Stimulated activated CD4-positive, alpha-beta T cell treated with anti-CD3 and anti-CD28 coated beads, Interleukin-2, amount 100 ng/mL, for 4 hours (primary cell): ENCODE results near the gene GDAP1L1.
"Not testable (repeated sequence)": the region's sequence is repeated elsewhere in the genome, so short reads cannot be mapped to it uniquely, and the experiment has no call there.

Experiments
- DNase-seq: peaks from one replicate; pipeline ENCODE4 v3.0.0-alpha.2; 2020; ENCODE audit warnings: low read depth

GDAP1L1 gene

DNA sequence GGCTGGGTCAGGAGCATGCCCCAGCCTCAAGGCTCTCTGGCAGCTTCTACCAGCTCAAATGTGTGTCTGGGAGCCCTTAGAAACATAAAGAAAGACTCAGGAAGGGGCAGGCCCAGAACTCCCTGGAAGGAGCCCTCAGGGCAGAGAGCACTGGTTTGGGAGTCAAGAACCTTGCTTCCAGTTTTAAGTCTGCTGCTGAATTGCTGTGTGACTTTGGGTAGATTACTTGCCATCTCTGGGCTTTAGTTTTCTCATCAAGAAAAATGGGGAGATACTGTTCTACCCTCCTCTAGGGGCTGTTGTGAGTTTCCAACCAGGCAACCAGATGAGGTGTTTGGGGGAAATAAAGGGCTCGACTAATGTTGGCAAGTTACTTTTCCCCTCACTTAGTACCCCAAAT lies 8.8 kb downstream of the GDAP1L1 start:
- DNase-seq = no peak

DNA sequence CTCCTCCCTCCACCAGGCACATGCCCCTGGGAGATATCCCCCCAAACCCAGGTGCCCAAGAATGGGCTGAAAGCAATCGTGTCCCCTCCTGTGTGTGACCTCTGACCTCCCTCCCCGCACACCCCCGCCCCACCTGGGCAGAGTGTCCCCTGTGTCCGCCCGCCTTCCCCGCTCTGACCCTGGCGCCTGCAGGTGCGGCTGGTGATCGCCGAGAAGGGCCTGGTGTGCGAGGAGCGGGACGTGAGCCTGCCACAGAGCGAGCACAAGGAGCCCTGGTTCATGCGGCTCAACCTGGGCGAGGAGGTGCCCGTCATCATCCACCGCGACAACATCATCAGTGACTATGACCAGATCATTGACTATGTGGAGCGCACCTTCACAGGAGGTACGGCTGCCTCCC lies 9.9 kb downstream of the GDAP1L1 start:
- DNase-seq = no peak

DNA sequence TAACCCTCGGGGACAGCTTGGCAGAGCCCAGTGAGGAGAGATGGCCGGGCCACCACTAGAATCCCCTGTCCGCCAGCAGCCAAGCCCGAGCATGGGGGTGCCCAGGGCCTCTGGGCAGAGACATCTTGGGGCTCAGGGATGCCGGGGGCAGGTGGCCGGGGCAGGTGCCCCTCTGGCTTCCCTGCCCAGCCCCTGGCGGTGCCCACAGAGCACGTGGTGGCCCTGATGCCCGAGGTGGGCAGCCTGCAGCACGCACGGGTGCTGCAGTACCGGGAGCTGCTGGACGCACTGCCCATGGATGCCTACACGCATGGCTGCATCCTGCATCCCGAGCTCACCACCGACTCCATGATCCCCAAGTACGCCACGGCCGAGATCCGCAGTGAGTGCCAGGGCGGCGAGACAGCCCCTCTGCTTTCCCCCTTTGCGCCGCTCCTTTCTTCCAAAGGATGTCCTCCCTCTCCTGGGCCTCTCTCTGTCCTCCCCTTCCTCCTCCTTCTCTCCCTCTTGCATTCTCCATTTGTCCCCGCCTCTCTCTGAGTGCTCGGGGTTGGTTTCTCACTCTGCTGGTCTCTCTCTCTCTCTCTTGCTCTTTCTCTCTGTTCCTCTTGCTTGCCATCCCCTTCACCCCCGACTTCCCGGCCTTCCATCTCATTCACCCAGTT lies 11.2 kb downstream of the GDAP1L1 start:
- DNase-seq = no peak

DNA sequence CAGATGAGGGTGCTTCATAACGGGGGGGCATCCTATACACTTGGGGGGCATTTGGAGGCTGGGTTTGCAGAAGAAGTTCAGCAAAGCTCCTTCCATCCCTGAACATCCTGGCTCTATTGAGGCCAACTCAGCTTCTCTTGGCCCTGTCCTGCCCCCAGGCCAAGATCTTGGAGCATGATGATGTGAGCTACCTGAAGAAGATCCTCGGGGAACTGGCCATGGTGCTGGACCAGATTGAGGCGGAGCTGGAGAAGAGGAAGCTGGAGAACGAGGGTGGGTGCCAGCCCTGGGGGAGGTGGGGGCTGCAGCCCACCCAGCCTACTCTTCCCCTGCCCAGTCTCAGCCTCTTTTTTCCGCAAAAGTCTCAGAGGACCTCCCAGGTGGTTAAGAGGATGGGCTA lies 17.2 kb downstream of the GDAP1L1 start:
- no peak for DNase-seq

DNA sequence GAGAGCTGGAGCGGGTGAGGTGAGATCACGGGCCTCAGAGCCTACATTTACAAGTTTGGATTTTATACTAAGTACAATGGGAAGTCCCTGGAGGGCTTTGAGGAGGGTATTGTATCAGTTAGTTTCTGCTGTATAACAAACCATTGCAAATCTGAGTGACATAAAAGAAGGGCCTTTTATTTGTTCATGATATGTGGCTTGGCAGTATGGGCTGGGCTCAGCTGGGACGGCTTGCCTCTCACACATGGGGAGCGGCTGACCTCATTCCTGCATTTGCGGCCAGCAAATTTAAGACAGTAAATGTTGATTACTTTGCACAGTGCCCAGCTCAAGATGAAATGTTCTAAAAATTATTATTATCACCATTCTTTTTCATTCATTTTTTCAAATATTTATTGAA lies 21.7 kb downstream of the GDAP1L1 start:
- DNase-seq = no peak

DNA sequence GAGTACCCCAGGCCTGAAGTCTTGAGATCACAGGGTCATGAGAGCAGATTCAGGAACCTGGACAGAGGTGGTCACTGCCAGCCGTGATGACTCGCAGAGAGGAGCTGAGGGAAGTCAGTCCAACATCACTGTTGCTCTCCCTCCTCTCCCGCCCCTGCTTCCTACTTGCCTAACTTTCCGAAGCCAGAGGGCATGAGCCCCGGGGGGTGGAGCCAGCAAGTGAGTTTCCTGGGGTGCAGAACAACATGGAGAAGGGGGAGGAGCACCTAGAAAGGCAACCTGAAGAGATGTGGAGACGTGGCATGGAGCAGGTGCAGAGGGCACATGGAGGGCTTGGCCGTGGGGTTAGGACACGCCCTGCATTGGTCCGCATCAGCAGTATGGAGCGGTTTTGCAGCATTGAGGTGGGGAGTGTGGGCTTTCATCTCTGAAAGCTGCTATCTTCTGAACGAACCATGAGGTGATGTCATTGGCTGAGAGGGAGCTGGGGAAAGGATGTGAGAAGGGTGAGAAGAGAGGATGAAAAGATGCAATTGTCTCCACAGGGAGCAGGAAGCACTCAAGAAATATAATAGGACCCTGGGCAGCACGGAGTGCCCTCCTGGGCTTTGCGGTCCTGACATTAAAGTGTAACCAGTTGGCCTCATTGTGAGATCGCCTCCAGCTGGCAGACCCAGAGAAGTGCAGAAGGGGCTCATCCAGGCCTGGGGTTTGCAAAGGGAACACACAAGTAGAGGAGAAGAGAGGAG lies 25.0 kb downstream of the GDAP1L1 start:
- DNase-seq = no peak

DNA sequence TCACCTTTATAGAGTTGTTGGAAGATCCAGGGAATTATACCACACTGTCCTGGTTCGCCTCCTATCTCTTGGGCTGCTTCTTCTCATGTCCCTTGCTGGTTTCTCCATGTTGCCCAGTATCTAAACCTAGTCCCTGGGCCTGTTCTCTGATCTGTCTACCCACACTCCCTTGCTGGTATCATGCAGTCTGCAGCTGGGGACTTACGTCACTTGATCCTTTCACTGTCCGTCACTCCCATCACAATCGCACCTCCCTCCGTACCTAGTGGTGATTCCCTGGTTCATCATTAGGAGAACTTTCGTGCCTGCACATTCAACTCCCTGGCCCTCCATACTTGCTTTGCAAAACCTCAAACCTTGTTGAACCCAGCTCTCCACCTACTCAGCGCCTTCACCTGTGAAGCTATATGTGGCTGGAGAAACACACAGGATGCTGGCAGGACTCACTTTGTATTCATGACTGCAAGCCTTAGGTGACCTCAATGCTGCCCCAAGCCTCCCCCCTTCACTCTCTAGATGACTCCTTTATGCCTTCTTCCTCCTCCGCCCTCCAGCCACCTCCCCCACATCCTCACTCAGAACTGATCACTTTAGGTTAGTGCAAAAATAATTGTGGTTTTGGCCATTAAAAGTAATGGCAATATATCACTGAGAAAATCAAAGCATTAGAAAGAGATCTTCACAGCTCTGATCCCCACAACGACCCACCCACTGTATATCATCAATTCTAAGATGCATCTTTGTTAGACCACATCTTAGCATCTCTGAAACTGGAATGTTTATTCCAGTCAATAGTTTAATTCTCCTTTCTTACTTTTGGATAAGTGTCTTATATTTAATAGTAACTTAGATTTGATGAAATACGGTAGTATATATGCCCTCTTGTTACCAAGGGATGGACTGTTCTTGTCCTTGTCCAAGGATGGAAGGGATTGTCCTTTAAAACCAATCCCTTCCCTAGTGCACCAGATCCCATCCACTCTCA lies 26.4 kb downstream of the GDAP1L1 start:
- no peak for DNase-seq

DNA sequence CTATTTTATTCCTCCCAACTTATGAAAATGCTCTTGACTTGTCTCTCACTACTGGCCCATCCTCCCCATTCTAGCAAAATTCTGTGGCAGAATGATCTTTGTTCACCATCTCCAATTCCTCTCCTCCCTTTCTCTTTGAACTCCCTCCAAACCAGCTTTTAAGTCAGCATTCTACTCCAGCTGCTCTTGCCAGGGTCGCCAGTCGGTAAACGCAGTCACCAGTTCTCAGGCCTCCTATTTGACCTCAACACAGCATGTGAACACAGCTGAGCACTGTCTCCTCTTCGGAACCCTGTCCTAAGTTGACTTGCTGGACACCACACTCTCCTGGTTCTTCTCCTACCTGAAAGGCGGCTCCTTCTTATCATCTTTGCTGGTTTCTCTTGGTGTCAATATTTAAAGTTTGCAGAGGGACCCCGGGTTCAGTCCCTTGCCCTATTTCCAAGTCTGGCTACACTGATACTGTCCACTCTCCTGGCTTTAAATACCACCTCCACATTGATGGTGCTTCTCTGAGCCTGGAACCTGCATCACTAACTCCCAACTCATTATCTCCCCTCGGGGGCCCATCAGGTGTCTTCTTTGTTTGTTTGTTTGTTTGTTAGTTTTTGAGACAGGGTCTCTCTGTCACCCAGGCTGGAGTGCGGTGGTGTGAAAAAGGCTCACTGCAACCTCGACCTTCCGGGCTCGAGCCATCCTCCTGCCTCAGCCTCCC lies 27.4 kb downstream of the GDAP1L1 start:
- DNase-seq = no peak

DNA sequence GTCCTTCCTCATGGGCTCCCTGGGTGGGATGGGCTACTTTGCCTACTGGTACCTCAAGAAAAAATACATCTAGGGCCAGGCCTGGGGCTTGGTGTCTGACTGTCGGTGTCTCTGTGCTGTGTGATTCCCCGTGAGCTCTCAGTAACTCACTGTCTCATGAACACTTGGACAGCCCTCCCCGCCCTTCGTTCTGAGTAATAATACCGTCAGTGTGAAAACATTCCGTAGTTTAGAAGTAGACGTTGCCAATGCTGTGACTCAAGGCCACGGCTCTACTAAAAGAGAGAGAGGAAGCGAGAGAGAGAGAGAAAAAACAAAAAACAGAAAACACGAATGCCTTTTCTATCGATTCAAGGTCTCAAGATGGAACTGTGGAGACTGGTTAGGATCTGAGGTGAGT lies 32.1 kb downstream of the GDAP1L1 start:
- no peak for DNase-seq

DNA sequence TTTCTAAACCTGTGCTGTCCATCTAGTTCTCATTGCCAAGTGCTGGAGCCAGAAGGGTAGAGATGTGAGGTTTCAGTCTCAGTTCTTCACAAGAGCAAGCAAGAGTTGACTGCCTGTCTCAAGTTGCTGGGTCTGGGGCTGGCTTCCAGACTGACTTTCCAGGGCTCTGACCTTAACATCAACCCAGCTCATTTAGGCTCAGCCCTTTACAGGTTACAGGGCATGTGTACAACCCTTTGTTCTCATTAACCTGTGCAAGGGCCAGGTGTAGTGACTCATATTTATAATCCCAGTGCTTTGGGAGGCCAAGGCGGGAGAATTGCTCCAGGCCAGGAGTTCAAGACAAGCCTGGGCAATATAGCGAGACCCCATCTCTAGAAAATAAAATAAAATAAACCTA lies 33.3 kb downstream of the GDAP1L1 start:
- no peak for DNase-seq

DNA sequence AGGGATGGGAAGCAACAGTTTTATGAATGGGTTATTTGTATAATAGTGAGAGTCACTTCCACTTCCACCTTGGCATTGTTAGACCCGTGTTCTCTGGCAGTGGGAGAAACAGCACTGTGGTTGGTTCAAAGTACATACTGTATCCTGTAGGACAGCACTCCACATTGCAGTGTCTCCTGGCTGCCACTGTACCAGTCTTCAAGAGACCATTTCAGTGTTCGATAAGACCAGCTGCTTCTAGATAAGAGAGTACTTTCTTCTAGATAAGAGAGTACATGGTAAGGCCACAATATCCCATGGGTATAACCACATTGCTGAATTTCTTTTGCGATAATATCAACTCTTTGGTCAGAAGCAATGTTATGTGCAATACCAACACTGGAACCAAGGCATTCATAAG lies 35.1 kb downstream of the GDAP1L1 start:
- no peak for DNase-seq

DNA sequence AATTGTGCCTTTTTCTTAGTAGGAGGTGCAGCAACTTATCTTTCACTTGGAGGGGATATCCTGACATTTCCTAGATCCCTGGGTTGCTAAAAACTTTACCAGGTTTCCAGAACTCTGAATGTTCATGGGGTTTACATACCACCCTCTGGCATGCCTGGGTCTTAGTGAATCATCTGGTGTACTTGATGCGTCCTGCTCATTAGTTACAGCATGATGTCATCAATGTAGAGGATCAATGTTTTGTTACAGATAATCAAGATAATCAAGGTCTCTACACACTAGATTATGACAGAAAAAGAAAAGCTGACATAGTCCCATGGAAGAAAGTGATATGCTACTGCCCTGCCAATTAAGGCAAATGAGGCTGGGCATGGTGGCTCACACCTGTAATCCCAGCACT lies 36.9 kb downstream of the GDAP1L1 start:
- DNase-seq = no peak

DNA sequence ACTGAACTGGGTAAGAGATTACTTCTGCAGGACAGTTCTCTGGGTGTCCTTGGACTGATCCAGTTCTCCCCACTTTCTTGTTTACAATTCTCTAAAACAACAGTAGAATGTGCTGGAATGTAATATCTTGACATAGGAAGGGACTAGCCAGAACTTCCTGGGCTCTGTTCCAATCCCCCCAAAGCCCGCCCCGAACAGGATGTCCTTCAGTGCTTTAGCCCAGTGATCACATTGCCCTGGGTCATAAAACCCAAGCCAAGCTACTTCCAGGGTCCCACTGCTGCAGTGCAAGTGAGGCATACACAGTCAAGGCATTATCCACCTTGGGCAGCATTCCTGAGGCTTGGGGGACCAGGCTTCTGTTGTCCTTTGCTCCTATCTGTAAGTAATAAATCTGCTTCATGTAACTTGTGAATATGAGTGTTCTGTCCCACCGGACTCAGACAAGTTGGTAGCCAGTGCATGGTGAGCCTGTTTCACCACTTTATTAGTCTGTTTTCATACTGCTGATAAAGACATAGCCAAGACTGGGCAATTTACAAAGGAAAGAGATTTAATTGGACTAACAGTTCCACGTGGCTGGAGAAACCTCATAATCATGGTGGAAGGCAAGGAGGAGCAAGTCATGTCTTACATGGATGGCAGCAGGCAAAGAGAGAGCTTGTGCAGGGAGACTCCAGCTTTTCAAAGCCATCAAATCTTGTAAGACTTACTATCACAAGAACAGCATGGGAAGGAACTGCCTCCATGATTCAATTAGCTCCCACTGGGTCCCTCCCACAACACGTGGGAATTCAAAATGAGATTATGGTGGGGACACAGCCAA lies 40.4 kb downstream of the GDAP1L1 start:
- DNase-seq = no peak

DNA sequence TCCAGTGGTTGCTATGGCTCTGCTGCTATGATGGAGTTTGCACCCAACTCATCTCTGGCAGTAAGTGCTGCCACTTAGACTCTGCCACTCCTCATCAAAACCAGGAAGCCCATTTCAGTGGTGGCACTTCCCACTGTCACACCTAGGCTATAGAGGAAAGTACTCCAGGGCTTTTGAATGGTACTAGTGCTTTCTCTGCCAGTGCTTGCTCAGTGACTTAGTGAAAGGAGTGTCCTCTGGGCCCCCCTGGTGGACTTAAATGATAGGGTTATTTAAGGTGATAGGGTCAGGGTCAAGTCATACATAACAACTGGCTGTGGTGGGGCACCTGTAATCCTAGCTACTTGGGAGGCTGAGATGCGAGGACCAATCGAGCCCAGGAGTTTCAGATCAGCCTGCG lies 41.1 kb downstream of the GDAP1L1 start:
- DNase-seq = no peak

DNA sequence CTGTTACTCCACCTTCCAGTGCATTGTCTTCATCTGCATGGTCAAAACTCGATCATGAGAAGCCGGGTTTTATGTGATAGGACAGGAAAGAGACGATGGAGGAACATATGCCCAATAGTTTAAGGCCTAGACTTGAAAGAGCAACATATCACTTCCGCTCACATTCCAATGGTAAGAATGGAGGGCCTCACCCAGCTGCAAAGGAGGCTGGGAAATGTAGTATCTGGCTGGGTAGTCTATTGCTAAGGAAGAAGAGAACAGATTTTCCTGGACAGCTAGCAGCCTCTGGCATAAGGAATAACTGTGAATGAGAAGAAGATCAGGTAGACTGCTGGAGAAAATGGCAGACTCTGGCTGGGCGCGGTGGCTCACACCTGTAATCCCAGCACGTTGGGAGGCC lies 44.6 kb downstream of the GDAP1L1 start:
- DNase-seq = no peak

DNA sequence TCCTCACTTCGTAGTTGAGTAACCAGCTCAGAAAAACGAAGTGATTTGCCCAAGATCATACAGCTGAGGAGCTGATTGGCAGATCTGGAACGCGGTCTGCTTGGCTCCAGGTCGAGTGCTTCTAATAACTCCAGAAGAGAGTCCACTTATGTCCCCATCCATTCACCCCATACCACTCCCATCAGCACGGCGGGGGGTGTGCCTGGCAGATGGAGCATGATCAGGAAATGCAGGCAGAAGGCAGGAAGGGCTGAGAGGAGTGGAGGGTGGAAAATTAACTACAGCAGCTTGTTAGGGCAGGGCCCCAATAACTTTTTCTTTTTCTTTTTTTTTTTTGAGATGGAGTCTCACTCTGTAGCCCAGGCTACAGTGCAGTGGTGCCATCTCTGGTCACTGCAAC lies 48.9 kb downstream of the GDAP1L1 start:
- DNase-seq = no peak

DNA sequence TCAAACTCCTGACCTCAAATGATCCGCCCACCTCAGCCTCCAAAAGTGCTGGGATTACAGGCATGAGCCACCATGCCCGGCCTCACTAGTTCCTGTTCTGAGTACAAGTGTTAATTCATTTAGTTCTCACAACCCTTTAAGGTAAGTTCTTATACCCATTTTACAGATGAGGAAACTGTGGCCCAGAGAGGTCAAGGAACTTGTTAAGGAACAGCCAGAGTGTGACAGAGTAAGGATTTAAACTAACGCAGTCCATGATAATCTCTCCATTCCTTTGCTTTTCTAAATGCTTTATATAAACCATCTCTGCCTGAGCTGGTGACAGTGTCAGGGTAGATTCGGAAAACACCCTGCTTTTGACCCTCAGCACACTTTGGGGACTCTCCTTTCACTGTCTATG lies 50.6 kb downstream of the GDAP1L1 start:
- DNase-seq = no peak

DNA sequence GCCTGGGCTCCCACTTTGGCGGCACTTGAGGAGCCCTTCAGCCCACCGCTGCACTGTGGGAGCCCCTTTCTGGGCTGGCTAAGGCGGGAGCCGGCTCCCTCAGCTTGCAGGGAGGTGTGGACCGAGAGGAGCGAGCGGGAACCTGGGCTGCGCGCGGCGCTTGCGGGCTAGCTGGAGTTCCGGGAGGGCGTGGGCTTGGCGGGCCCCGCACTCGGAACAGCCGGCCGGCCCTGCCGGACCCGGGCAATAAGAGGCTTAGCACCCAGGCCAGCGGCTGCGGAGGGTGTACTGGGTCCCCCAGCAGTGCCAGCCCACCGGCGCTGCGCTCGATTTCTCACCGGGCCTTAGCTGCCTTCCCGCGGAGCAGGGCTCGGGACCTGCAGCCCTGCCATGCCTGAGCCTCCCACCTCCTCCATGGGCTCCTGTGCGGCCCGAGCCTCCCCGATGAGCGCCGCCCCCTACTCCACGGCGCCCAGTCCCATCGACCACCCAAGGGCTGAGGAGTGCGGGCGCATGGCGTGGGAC lies 52.0 kb downstream of the GDAP1L1 start:
- not testable (repeated sequence) for DNase-seq

DNA sequence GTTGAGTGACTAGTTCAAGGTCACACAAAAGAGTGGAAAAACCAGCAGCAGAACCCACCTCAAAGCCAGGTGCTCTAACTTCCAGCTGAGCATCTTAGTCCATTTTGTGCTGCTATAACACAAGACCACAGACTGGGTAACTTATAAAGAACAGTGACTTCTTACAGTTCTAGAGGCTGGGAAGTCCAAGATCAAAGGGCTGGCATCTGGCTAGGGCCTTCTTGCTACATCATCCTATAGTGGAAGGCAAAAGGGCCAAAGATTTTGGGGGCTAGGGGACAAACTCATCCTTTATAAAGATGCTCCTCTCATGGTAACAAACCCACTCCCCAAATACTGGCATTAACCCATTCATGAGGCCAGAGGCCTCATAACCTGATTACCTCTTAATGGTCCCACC lies 54.2 kb downstream of the GDAP1L1 start:
- no peak for DNase-seq

DNA sequence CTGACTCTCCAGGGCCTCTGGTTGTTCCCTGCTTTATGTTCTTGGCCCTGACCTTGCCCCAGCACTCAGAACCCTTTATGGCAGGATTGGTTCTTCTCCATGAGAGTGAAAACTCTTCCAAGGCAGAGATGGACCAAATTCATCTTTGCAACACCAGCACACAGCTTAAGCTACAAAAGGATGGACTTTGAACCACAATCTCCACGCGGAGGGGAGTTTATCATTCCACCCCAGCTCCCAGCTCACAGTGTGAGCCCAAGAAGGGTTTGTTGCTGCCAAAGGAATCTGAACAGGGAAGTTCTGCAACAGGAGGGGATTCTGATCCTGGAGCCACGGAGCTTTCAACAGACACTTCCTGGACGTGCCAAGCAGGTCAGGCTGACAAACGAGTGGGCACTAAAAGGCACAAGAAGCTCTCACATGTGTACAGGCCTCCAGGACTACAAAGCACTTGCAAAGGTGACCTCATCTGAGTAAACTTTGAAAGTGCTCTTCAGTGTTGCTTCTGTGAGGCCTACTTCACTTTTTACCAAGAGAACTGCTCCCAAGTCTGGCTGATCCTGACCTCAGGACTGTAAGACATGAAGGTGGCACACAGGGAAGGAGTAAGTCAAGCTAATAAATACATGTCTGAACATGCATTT lies 55.0 kb downstream of the GDAP1L1 start:
- no peak for DNase-seq
